CD4-positive, alpha-beta T cell (primary cell): Measurements from ENCODE around the gene SNX25. TPM values are rescaled to one million over a fixed set of nuclear protein-coding genes. Genes with fewer than 3 reads are reported as not detected.

ENCODE experiments used
- ATAC-seq: fragments of 200-7000 bp; cut with Tn5 transposase; one replicate; pipeline ENCODE4 v1.10.0; 2022; ENCODE audit warnings: mild to moderate bottlenecking; ENCODE audit not compliant: poor library complexity
- CTCF ChIA-PET: fragments of 350-600 bp; sonication (Branson Sonifier 250); formaldehyde crosslinking; loops from one replicate; lab custom pipeline; 2021; ENCODE audit warnings: antibody characterized with exemption, inconsistent platforms; lab: Charles Lee
- POLR2A ChIA-PET: fragments of 350-600 bp; sonication (Branson Sonifier 250); formaldehyde crosslinking; loops from one replicate; lab custom pipeline; 2021; ENCODE audit warnings: antibody characterized with exemption, inconsistent platforms; lab: Charles Lee
- DNase-seq, 14 experiments: peaks; one replicate each; pipeline ENCODE4 v3.0.0-alpha.2; 2013 to 2020; ENCODE audit warnings: mixed read lengths in 2 of 14
- H3K27ac ChIP-seq, 2 donors: one replicate each; pipeline versions ENCODE4 v1.5.1 to v1.7.0; 2013; ENCODE audit warnings: low read length in 2 of 2, low read depth in 1 of 2, mild to moderate bottlenecking in 1 of 2
- H3K27me3 ChIP-seq, 2 experiments: 1 replicate in 1 of 2; 2 replicates in 1 of 2; pipeline versions ENCODE4 v1.6.1 to v1.7.0; 2013; ENCODE audit warnings: low read length in 2 of 2, control low read depth in 1 of 2, mild to moderate bottlenecking in 1 of 2, moderate library complexity in 1 of 2; ENCODE audit not compliant: insufficient read depth in 2 of 2, control insufficient read depth in 1 of 2
- H3K36me3 ChIP-seq: one replicate; pipeline ENCODE4 v1.6.1; 2013; ENCODE audit warnings: low read length, control low read depth; ENCODE audit not compliant: insufficient read depth
- H3K4me1 ChIP-seq: one replicate; pipeline ENCODE4 v1.6.1; 2013; ENCODE audit warnings: low read length, control low read depth; ENCODE audit not compliant: insufficient read depth
- H3K4me3 ChIP-seq: one replicate; pipeline ENCODE4 v1.5.1; 2013; ENCODE audit warnings: mild to moderate bottlenecking, low read length, moderate library complexity
- H3K9me3 ChIP-seq, 2 experiments: 1 replicate in 1 of 2; 2 replicates in 1 of 2; pipeline versions ENCODE4 v1.6.1 to v1.7.0; 2013; ENCODE audit warnings: low read length in 2 of 2, mild to moderate bottlenecking in 2 of 2, control low read depth in 1 of 2, moderate library complexity in 1 of 2; ENCODE audit not compliant: control insufficient read depth in 1 of 2, insufficient read depth in 1 of 2
- H3K27ac Mint-ChIP-seq: one replicate; pipeline ENCODE4 v1.8.0; 2020; ENCODE audit warnings: mixed read lengths
- H3K27me3 Mint-ChIP-seq: one replicate; pipeline ENCODE4 v1.8.0; 2021; ENCODE audit warnings: mixed read lengths
- H3K36me3 Mint-ChIP-seq: one replicate; pipeline ENCODE4 v1.8.0; 2021; ENCODE audit warnings: low read depth, mixed read lengths
- H3K4me1 Mint-ChIP-seq: one replicate; pipeline ENCODE4 v1.8.0; 2021; ENCODE audit warnings: low read depth, mixed read lengths
- H3K4me3 Mint-ChIP-seq: one replicate; pipeline ENCODE4 v1.8.0; 2020; ENCODE audit warnings: mild to moderate bottlenecking, mixed read lengths
- H3K9me3 Mint-ChIP-seq: one replicate; pipeline ENCODE4 v1.8.0; 2020; ENCODE audit warnings: mixed read lengths
- CTCF ChIP-seq: fragments of 200-600 bp; IDR thresholded peaks from one replicate; pipeline ENCODE4 v1.8.0; 2022; ENCODE audit warnings: antibody characterized with exemption, mild to moderate bottlenecking
- intact Hi-C, 2 experiments: fragments of 100-400 bp; cut with DNase I in 1 of 2; cut with micrococcal nuclease in 1 of 2; formaldehyde crosslinking; loops; one replicate each; pipeline versions ENCODE4 v1.15.1 to v1.9.0; 2023 to 2025; cut with DNase I, micrococcal nuclease
- total RNA-seq, 174 experiments: library from RNA in 2 of 174; stranded (reverse) in 2 of 174; gene quantifications; one replicate each; pipeline ENCODE4 v1.2.3 and lab custom pipeline; 2021 to 2026

The SNX25 gene
- total RNA-seq, 2 experiments from 2014 or later = 7.9 to 9.1 TPM

GRCh38 chr4:185384061-185384460 lies 174.7 kb downstream of the SNX25 start:
- Histone ChIP-seq H3K9me3 (no peaks in the 10 kb centered on the region), H3K4me1 (peaks cover 3% of the 10 kb centered on the region), H3K27ac (no peak overlapping the region), H3K27me3 (no peaks in the 10 kb centered on the region), H3K36me3 (no peaks in the 10 kb centered on the region), H3K4me3 (no peak overlapping the region)
- DNase-seq (no peak), ATAC-seq (no peak)
- POLR2A ChIA-PET = interaction anchor here (1.7 to 2.2 kb wide), 2 partner anchors 11 to 13 kb away, joined by 5 to 11 read pairs; partner anchors contain the start of genes ANKRD37 and LRP2BP
- CTCF ChIA-PET = no interaction called here
- peaks cover 5% of the 10 kb centered on the region for H3K9me3 Mint-ChIP-seq
- H3K27me3 Mint-ChIP-seq = peaks cover 26% of the 10 kb centered on the region
- TF ChIP-seq CTCF = no peak
- H3K36me3 Mint-ChIP-seq = no peaks in the 10 kb centered on the region
- H3K4me3 Mint-ChIP-seq = no peak overlapping the region
- H3K4me1 Mint-ChIP-seq = peaks cover 12% of the 10 kb centered on the region
- intact Hi-C loops = no loop called here
- no peak overlapping the region for H3K27ac Mint-ChIP-seq

- Mint-ChIP-seq H3K27ac (no peak overlapping the region), H3K36me3 (no peaks in the 10 kb centered on the region), H3K4me1 (peaks cover 12% of the 10 kb centered on the region), H3K4me3 (no peak overlapping the region), H3K9me3 (peaks cover 5% of the 10 kb centered on the region), H3K27me3 (peaks cover 26% of the 10 kb centered on the region)
- H3K4me1 ChIP-seq = peaks cover 3% of the 10 kb centered on the region
- H3K36me3 ChIP-seq = no peaks in the 10 kb centered on the region
- DNase-seq (no peak), ATAC-seq (no peak)
- no peak overlapping the region for H3K4me3 ChIP-seq
- CTCF ChIA-PET = no interaction called here
- intact Hi-C loops = no loop called here
- POLR2A ChIA-PET = interaction anchor here (1.0 to 2.2 kb wide), 3 partner anchors 8 to 12 kb away, joined by 3 to 11 read pairs (median 5); partner anchors contain the start of genes ANKRD37 and LRP2BP
- no peak overlapping the region for H3K27ac ChIP-seq
- no peaks in the 10 kb centered on the region for H3K9me3 ChIP-seq
- no peaks in the 10 kb centered on the region for H3K27me3 ChIP-seq
- TF ChIP-seq CTCF = no peak
Measured at GRCh38 chr4:185384930-185385331, 175.5 kb downstream of the SNX25 start.

- no peak overlapping the region for H3K27ac ChIP-seq
- no peaks in the 10 kb centered on the region for H3K9me3 Mint-ChIP-seq
- intact Hi-C loops = no loop called here
- peaks cover 26% of the 10 kb centered on the region for H3K27me3 Mint-ChIP-seq
- no peaks in the 10 kb centered on the region for H3K9me3 ChIP-seq
- no peak overlapping the region for H3K27ac Mint-ChIP-seq
- no peak overlapping the region for H3K4me3 ChIP-seq
- no peaks in the 10 kb centered on the region for H3K27me3 ChIP-seq
- ATAC-seq = no peak
- peaks cover 12% of the 10 kb centered on the region for H3K4me1 Mint-ChIP-seq
- H3K4me1 ChIP-seq = peaks cover 3% of the 10 kb centered on the region
- no peak for DNase-seq
- H3K36me3 Mint-ChIP-seq = no peaks in the 10 kb centered on the region
- H3K36me3 ChIP-seq = no peaks in the 10 kb centered on the region
- POLR2A ChIA-PET = no interaction called here
- no peak overlapping the region for H3K4me3 Mint-ChIP-seq
- CTCF ChIA-PET = no interaction called here
- TF ChIP-seq CTCF = no peak
Measured at GRCh38 chr4:185387957-185388356, 178.6 kb downstream of the SNX25 start.
